ENCODE results near the gene RFX7.

GRCh38 chr15:56254265-56254664 lies 10.6 kb upstream of the RFX7 start:
- TF ChIP-seq POLR2A (IDR thresholded peaks at IDR 0.05): no peak
- TF ChIP-seq, protein P1, sequence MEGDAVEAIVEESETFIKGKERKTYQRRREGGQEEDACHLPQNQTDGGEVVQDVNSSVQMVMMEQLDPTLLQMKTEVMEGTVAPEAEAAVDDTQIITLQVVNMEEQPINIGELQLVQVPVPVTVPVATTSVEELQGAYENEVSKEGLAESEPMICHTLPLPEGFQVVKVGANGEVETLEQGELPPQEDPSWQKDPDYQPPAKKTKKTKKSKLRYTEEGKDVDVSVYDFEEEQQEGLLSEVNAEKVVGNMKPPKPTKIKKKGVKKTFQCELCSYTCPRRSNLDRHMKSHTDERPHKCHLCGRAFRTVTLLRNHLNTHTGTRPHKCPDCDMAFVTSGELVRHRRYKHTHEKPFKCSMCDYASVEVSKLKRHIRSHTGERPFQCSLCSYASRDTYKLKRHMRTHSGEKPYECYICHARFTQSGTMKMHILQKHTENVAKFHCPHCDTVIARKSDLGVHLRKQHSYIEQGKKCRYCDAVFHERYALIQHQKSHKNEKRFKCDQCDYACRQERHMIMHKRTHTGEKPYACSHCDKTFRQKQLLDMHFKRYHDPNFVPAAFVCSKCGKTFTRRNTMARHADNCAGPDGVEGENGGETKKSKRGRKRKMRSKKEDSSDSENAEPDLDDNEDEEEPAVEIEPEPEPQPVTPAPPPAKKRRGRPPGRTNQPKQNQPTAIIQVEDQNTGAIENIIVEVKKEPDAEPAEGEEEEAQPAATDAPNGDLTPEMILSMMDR (IDR thresholded peaks at IDR 0.05): no peak

Measured in breast epithelium (tissue), 3 donors.